Type B pancreatic cell (in vitro differentiated cells): Measurements from ENCODE around the gene F12. TPM values are rescaled to one million over a fixed set of nuclear protein-coding genes. Genes with fewer than 3 reads are reported as not detected.

ENCODE experiments used
- DNase-seq: peaks from one replicate; pipeline ENCODE4 v3.0.0; 2021; ENCODE audit warnings: mixed read lengths; ENCODE audit not compliant: unreplicated experiment; ENCODE audit errors: extremely low spot score
- H3K27ac Mint-ChIP-seq: 2 replicates; pipeline ENCODE4 v1.8.0; 2021; ENCODE audit warnings: mild to moderate bottlenecking, mixed read lengths
- H3K27me3 Mint-ChIP-seq: 2 replicates; pipeline ENCODE4 v1.8.0; 2021; ENCODE audit warnings: mixed read lengths
- H3K36me3 Mint-ChIP-seq: 2 replicates; pipeline ENCODE4 v1.8.0; 2021; ENCODE audit warnings: mixed read lengths
- H3K4me1 Mint-ChIP-seq: one replicate; pipeline ENCODE4 v1.8.0; 2021; ENCODE audit warnings: mixed read lengths; ENCODE audit not compliant: unreplicated experiment
- H3K4me3 Mint-ChIP-seq: 2 replicates; pipeline ENCODE4 v1.8.0; 2021; ENCODE audit warnings: mild to moderate bottlenecking, mixed read lengths
- H3K9me3 Mint-ChIP-seq: 2 replicates; pipeline ENCODE4 v1.8.0; 2021; ENCODE audit warnings: mixed read lengths
- CTCF ChIP-seq: fragments of 200-600 bp; sonication (generic); conservative IDR thresholded peaks from 2 replicates; pipeline ENCODE4 v1.5.0; 2021; ENCODE audit warnings: antibody characterized with exemption, mild to moderate bottlenecking
- total RNA-seq: library from RNA; stranded (reverse); gene quantifications from 2 replicates; pipeline ENCODE4 v1.2.1, GENCODE V29; 2021; ENCODE audit warnings: low replicate concordance

The F12 gene
- total RNA-seq, 1 donor from 2014 or later, result 3.2 TPM

GRCh38 chr5:177431317-177432142, 22.2 kb upstream of the F12 start:
- no peaks in the 10 kb centered on the region for H3K36me3 Mint-ChIP-seq
- no peaks in the 10 kb centered on the region for H3K27me3 Mint-ChIP-seq
- TF ChIP-seq CTCF, result no peak
- no peak overlapping the region for H3K27ac Mint-ChIP-seq
- H3K4me3 Mint-ChIP-seq, result no peak overlapping the region
- H3K4me1 Mint-ChIP-seq, result peaks cover 14% of the 10 kb centered on the region
- DNase-seq, result no peak
- no peaks in the 10 kb centered on the region for H3K9me3 Mint-ChIP-seq

GRCh38 chr5:177430972-177431316, 21.6 kb upstream of the F12 start:
- H3K36me3 Mint-ChIP-seq, result no peaks in the 10 kb centered on the region
- no peak for DNase-seq
- peak overlapping the region; percentile 19 for H3K27ac Mint-ChIP-seq
- TF ChIP-seq CTCF, result no peak
- no peaks in the 10 kb centered on the region for H3K27me3 Mint-ChIP-seq
- no peaks in the 10 kb centered on the region for H3K9me3 Mint-ChIP-seq
- H3K4me1 Mint-ChIP-seq, result peaks cover 14% of the 10 kb centered on the region
- no peak overlapping the region for H3K4me3 Mint-ChIP-seq

- TF ChIP-seq CTCF, result no peak
- Mint-ChIP-seq H3K4me3 (peak overlapping the region; percentile 39), H3K36me3 (no peaks in the 10 kb centered on the region), H3K9me3 (no peaks in the 10 kb centered on the region), H3K4me1 (peaks cover 18% of the 10 kb centered on the region), H3K27ac (peak overlapping the region; percentile 19), H3K27me3 (no peaks in the 10 kb centered on the region)
- DNase-seq, result no peak
Measured at GRCh38 chr5:177430140-177430951, 21.0 kb upstream of the F12 start.

GRCh38 chr5:177429248-177430040, 20.1 kb upstream of the F12 start:
- no peak for DNase-seq
- Mint-ChIP-seq H3K27ac (peak overlapping the region; percentile 34), H3K4me3 (peak overlapping the region; percentile 52), H3K27me3 (no peaks in the 10 kb centered on the region), H3K4me1 (peaks cover 21% of the 10 kb centered on the region), H3K9me3 (no peaks in the 10 kb centered on the region), H3K36me3 (no peaks in the 10 kb centered on the region)
- no peak for TF ChIP-seq CTCF

GRCh38 chr5:177428574-177429217, 19.3 kb upstream of the F12 start:
- Mint-ChIP-seq H3K9me3 (no peaks in the 10 kb centered on the region), H3K4me3 (peak overlapping the region; percentile 52)

More at GRCh38 chr5:177428574-177429217, 19.3 kb upstream of the F12 start:
- H3K27ac Mint-ChIP-seq, result peak overlapping the region; percentile 34
- no peaks in the 10 kb centered on the region for H3K36me3 Mint-ChIP-seq
- peaks cover 21% of the 10 kb centered on the region for H3K4me1 Mint-ChIP-seq
- TF ChIP-seq CTCF, result no peak
- no peak for DNase-seq
- no peaks in the 10 kb centered on the region for H3K27me3 Mint-ChIP-seq
